Retinal pigment epithelial cell (primary cell): Measurements from ENCODE around the gene SLC25A12.
A peak's percentile ranks its signal among the peaks of the same experiment; 100 is the strongest.

Experiments
- DNase-seq: peaks from one replicate; pipeline ENCODE4 v3.0.0-alpha.2; 2010; ENCODE audit warnings: low read depth
- H3K4me3 ChIP-seq: 2 replicates; pipeline ENCODE4 v1.5.1; 2011; ENCODE audit warnings: mild to moderate bottlenecking, low read length, control low read depth, moderate library complexity
- CTCF ChIP-seq: conservative IDR thresholded peaks from 2 replicates; pipeline ENCODE4 v1.5.1; 2011; ENCODE audit warnings: low read depth, low read length, control low read depth, inconsistent platforms

The SLC25A12 gene

DNA sequence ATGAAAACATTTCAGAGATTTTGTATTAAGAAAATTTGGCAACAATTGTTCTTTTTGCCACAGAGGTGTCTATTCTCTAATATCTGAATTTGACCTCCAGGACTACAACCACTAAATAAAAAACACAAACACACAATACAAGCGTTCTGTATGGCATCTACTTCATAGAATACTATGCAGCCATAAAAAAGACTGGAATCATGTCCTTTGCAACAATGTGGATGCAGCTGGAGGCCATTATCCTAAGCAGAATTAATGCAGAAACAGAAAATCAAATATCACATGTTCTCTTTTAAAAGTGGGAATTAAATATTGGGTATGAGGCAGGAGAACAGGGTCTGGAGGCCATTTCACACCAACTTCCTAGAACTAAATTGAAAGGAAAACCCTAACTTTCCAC, 19.5 kb downstream of the SLC25A12 start:
- H3K4me3 ChIP-seq = no peak overlapping the region
- no peak for TF ChIP-seq CTCF
- no peak for DNase-seq

GRCh38 chr2:171864357-171864985, 29.6 kb downstream of the SLC25A12 start:
- DNase-seq = no peak
- no peak overlapping the region for H3K4me3 ChIP-seq
- no peak for TF ChIP-seq CTCF

DNA sequence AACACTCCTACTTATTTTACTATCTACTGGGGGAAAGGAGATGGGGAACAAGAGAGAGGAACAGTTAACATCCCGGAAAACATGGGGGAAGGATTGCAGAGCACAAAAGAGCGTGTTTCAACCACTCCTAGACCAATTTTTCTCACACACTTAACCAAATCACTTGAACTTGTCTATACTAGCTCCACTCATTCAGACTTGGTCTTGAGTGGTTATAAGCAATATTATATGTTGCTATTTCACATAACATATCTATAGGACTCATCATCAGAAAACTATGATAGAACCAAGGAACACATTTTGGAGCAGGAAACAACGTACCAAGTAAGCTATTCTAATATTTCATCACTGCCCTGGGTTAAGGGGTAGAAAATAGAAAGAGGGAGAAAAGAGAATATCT, 31.5 kb downstream of the SLC25A12 start:
- no peak for TF ChIP-seq CTCF
- H3K4me3 ChIP-seq = no peak overlapping the region
- no peak for DNase-seq

GRCh38 chr2:171858397-171858958, 35.6 kb downstream of the SLC25A12 start:
- no peak overlapping the region for H3K4me3 ChIP-seq
- TF ChIP-seq CTCF = no peak
- DNase-seq = no peak

GRCh38 chr2:171855401-171855800, 38.6 kb downstream of the SLC25A12 start:
- no peak for TF ChIP-seq CTCF
- peak; percentile 4 for DNase-seq
- no peak overlapping the region for H3K4me3 ChIP-seq

DNA sequence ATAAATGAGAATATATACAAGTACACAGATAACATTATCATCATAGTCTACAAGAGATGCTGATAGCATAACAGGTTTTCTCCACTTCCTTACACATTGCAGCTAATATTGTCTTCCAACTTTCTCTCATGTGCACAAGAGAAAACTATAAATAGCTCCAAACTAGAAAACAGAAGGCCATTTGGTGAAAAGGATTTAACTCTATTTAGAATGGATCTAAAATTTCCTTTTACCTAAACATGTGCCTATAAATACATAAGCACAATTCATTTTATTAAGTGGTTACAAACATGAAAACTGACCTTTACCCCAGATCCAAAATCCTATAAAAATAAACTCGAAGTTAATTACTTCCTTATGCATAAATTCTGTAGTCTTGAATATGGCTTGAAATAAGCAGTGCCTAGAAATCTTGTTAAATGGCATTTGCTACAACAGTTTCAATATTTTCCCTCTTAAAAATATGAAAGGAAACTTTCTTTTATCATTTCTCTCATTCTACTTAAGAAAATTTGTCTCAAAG, 41.6 kb downstream of the SLC25A12 start:
- no peak overlapping the region for H3K4me3 ChIP-seq
- no peak for TF ChIP-seq CTCF
- no peak for DNase-seq

GRCh38 chr2:171847627-171848026, 46.4 kb downstream of the SLC25A12 start:
- no peak overlapping the region for H3K4me3 ChIP-seq
- TF ChIP-seq CTCF = no peak
- no peak for DNase-seq
